T-helper 1 cell (primary cell): ENCODE measurements around the gene ARHGEF9.
"Not testable (repeated sequence)": the region's sequence is repeated elsewhere in the genome, so short reads cannot be mapped to it uniquely, and the experiment has no call there.

ENCODE experiments used
- DNase-seq, 5 donors: peaks; one replicate each; pipeline ENCODE4 v3.0.0-alpha.2; 2012 to 2020
- total RNA-seq, 4 donors: gene quantifications; one replicate each; lab custom pipeline; 2026; lab: John Stamatoyannopoulos, UW

The ARHGEF9 gene
- 17.2 to 33.5 (median 24.8) reads per million in 4 donors for total RNA-seq

GRCh38 chrX:63784902-63785707, at the start of gene ARHGEF9:
ARHGEF9 (minus strand) TSS chrX:63785214; CDS start chrX:63785145, 69 bp downstream.
- DNase-seq, result no peak

- not testable (repeated sequence) for DNase-seq
These were observed 40.4 kb upstream of the ARHGEF9 start for GRCh38 chrX:63825446-63825845.

- DNase-seq, result no peak
These were observed 33.1 kb upstream of the ARHGEF9 start for GRCh38 chrX:63818156-63818555.

- no peak for DNase-seq
These were observed 32.7 kb upstream of the ARHGEF9 start for GRCh38 chrX:63817696-63818095.

- no peak for DNase-seq
These were observed 27.8 kb upstream of the ARHGEF9 start for GRCh38 chrX:63812823-63813222.

- no peak for DNase-seq
These were observed 25.7 kb upstream of the ARHGEF9 start for GRCh38 chrX:63810746-63811145.

GRCh38 chrX:63809173-63809572, 24.2 kb upstream of the ARHGEF9 start:
- DNase-seq, result no peak

- not testable (repeated sequence) for DNase-seq
These were observed 10.4 kb upstream of the ARHGEF9 start for GRCh38 chrX:63795406-63795805.

- no peak for DNase-seq
These were observed 660 bp upstream of the ARHGEF9 start for GRCh38 chrX:63785708-63786040.

- DNase-seq, result no peak
These were observed 590 bp downstream of the ARHGEF9 start for GRCh38 chrX:63784346-63784901.

- DNase-seq, result no peak
These were observed 2.5 kb downstream of the ARHGEF9 start for GRCh38 chrX:63782515-63782914.

GRCh38 chrX:63768760-63769159, 16.3 kb downstream of the ARHGEF9 start:
- no peak for DNase-seq

- no peak for DNase-seq
These were observed 19.3 kb downstream of the ARHGEF9 start for GRCh38 chrX:63765712-63766111.

- DNase-seq, result no peak
These were observed 20.1 kb downstream of the ARHGEF9 start for GRCh38 chrX:63764946-63765345.

GRCh38 chrX:63761639-63762038, 23.4 kb downstream of the ARHGEF9 start:
- no peak for DNase-seq

GRCh38 chrX:63758011-63758410, 27.0 kb downstream of the ARHGEF9 start:
- no peak for DNase-seq

- DNase-seq, result peak in 1 of 5 donors; percentile 16
These were observed 29.1 kb downstream of the ARHGEF9 start for GRCh38 chrX:63755892-63756291.

GRCh38 chrX:63754860-63755579, 30.0 kb downstream of the ARHGEF9 start:
- DNase-seq, result peak; percentile 67 to 94 (median 76)

- peak in 4 of 5 donors; percentile 2 to 23 (median 6) for DNase-seq
These were observed 30.7 kb downstream of the ARHGEF9 start for GRCh38 chrX:63754136-63754859.

GRCh38 chrX:63751481-63751880, 33.5 kb downstream of the ARHGEF9 start:
- DNase-seq, result no peak

- DNase-seq, result no peak
These were observed 34.2 kb downstream of the ARHGEF9 start for GRCh38 chrX:63750811-63751210.

- no peak for DNase-seq
These were observed 37.7 kb downstream of the ARHGEF9 start for GRCh38 chrX:63747331-63747730.

- no peak for DNase-seq
These were observed 38.3 kb downstream of the ARHGEF9 start for GRCh38 chrX:63746715-63747114.
